ENCODE results near the gene ATF5. TPM values are rescaled to one million over a fixed set of nuclear protein-coding genes. Genes with fewer than 3 reads are reported as not detected.

Gene ATF5
- polyA plus RNA-seq, 3 donors: 5.8 to 22.1 (median 6.0) TPM

DNA sequence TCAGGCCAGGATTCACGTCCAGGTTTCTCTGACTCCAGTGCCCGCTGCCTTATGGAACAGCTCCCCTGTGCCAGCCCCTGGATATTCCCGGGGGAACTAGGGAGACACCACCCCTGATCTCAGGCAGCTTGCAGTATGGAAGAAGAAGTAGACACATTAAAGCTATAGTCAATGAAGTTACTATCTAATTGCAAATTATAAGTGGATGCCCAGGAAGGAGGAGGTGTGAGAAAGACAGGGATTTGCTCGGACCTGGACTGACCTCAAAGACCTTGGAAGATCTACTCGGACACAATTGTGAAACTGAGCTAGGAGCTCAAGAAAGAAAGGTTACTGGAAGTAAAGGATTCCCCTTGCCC is 21.6 kb downstream of the ATF5 start:
- no peaks in the 10 kb centered on the region for H3K36me3 ChIP-seq (replicated peaks in 1 of 2; ENCODE audit: control insufficient read depth in 1 of 2, insufficient read depth in 2 of 2, low read length in 2 of 2)
- intact Hi-C loops (cut with micrococcal nuclease): no loop called here
- no peak overlapping the region for H3K4me2 ChIP-seq (replicated peaks; ENCODE audit: extremely low read depth, low read length, poor library complexity, severe bottlenecking)
- Mint-ChIP-seq H3K9me3 (peaks cover 0 to 7% (median 0%) of the 10 kb centered on the region in 7 donors), H3K36me3 (no peaks in the 10 kb centered on the region), H3K27ac (peak overlapping the region in 1 of 7 donors; percentile 8), H3K4me1 (peaks cover 54% of the 10 kb centered on the region), H3K4me3 (peak overlapping the region in 1 of 2 donors; percentile 41), H3K27me3 (ENCODE audit: low read depth in 3 of 3) (peaks cover 7 to 21% (median 11%) of the 10 kb centered on the region in 3 donors)
- H3K27ac ChIP-seq (ENCODE audit: low read depth in 1 of 2, low read length in 2 of 2): no peak overlapping the region
- H3K4me1 ChIP-seq (ENCODE audit: control insufficient read depth in 1 of 2, insufficient read depth in 2 of 2, low read length in 2 of 2): peaks cover 47 to 50% of the 10 kb centered on the region in 2 donors
- no peaks in the 10 kb centered on the region for H3K79me2 ChIP-seq (ENCODE audit: insufficient read depth, low read length)
- DNase-seq: no peak
- no peak overlapping the region for H2AFZ ChIP-seq (ENCODE audit: insufficient read depth, low read depth, low read length, poor library complexity, severe bottlenecking)
- H3K4me3 ChIP-seq (replicated peaks in 1 of 3; ENCODE audit: low read depth in 2 of 3, low read length in 3 of 3): no peak overlapping the region
- no peaks in the 10 kb centered on the region for H3K9me3 ChIP-seq (replicated peaks in 1 of 2; ENCODE audit: control insufficient read depth in 1 of 2, insufficient read depth in 1 of 2, low read length in 2 of 2)
- WGBS (ENCODE audit: insufficient coverage): 94% methylated on average over 2 of the region's 5 CpGs
- no peak overlapping the region for H3K9ac ChIP-seq (ENCODE audit: insufficient read depth, low read length, poor library complexity, severe bottlenecking)
- no peaks in the 10 kb centered on the region for H3K27me3 ChIP-seq (ENCODE audit: control insufficient read depth in 2 of 2, insufficient read depth in 2 of 2, low read length in 2 of 2)
- H4K20me1 ChIP-seq (ENCODE audit: insufficient read depth, low read length): no peaks in the 10 kb centered on the region
- TF ChIP-seq, protein P1, sequence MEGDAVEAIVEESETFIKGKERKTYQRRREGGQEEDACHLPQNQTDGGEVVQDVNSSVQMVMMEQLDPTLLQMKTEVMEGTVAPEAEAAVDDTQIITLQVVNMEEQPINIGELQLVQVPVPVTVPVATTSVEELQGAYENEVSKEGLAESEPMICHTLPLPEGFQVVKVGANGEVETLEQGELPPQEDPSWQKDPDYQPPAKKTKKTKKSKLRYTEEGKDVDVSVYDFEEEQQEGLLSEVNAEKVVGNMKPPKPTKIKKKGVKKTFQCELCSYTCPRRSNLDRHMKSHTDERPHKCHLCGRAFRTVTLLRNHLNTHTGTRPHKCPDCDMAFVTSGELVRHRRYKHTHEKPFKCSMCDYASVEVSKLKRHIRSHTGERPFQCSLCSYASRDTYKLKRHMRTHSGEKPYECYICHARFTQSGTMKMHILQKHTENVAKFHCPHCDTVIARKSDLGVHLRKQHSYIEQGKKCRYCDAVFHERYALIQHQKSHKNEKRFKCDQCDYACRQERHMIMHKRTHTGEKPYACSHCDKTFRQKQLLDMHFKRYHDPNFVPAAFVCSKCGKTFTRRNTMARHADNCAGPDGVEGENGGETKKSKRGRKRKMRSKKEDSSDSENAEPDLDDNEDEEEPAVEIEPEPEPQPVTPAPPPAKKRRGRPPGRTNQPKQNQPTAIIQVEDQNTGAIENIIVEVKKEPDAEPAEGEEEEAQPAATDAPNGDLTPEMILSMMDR (IDR thresholded peaks at IDR 0.05): no peak

DNA sequence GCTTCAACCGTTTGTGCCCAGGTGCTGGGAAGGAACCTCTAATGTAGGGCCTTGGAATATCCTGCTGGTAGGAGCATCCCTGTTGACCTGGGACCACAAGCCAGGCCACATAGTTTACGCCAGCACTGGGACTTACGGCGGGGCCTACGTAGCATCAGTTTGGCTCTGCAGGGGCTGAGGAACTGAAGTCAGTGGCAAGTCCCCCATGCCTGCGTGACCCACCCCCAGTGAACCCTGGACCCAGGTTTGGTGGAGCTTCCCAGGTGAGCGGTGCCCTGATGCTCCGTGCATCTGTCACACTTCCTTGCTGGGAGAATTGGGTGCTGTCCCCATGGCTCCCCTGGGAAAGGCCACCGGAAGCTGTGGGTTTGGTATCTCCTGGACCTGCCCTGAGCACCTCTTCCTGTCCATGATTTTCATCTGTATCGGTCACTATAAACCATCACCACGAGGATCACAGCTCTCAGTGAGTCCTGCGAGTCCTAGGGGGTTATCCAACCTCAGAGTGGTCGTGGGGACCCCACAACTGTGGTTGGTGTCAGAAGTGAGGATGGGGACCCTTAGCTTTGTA is 22.0 kb downstream of the ATF5 start:
- no peaks in the 10 kb centered on the region for H3K27me3 ChIP-seq (ENCODE audit: control insufficient read depth in 2 of 2, insufficient read depth in 2 of 2, low read length in 2 of 2)
- intact Hi-C loops (cut with micrococcal nuclease): no loop called here
- Mint-ChIP-seq H3K27me3 (ENCODE audit: low read depth in 3 of 3) (peaks cover 7 to 21% (median 11%) of the 10 kb centered on the region in 3 donors), H3K4me1 (peaks cover 55% of the 10 kb centered on the region), H3K27ac (no peak overlapping the region), H3K36me3 (no peaks in the 10 kb centered on the region), H3K9me3 (peaks cover 0 to 3% (median 0%) of the 10 kb centered on the region in 7 donors), H3K4me3 (no peak overlapping the region)
- H3K4me3 ChIP-seq (replicated peaks in 1 of 3; ENCODE audit: low read depth in 2 of 3, low read length in 3 of 3): no peak overlapping the region
- no peak overlapping the region for H3K27ac ChIP-seq (ENCODE audit: low read depth in 1 of 2, low read length in 2 of 2)
- TF ChIP-seq, protein P1 (IDR thresholded peaks at IDR 0.05): no peak
- H3K9ac ChIP-seq (ENCODE audit: insufficient read depth, low read length, poor library complexity, severe bottlenecking): no peak overlapping the region
- no peak overlapping the region for H2AFZ ChIP-seq (ENCODE audit: insufficient read depth, low read depth, low read length, poor library complexity, severe bottlenecking)
- H3K36me3 ChIP-seq (replicated peaks in 1 of 2; ENCODE audit: control insufficient read depth in 1 of 2, insufficient read depth in 2 of 2, low read length in 2 of 2): no peaks in the 10 kb centered on the region
- peaks cover 49 to 52% of the 10 kb centered on the region in 2 donors for H3K4me1 ChIP-seq (ENCODE audit: control insufficient read depth in 1 of 2, insufficient read depth in 2 of 2, low read length in 2 of 2)
- H3K79me2 ChIP-seq (ENCODE audit: insufficient read depth, low read length): no peaks in the 10 kb centered on the region
- 93% methylated on average over 12 of the region's 13 CpGs for WGBS (ENCODE audit: insufficient coverage)
- no peaks in the 10 kb centered on the region for H3K9me3 ChIP-seq (replicated peaks in 1 of 2; ENCODE audit: control insufficient read depth in 1 of 2, insufficient read depth in 1 of 2, low read length in 2 of 2)
- no peaks in the 10 kb centered on the region for H4K20me1 ChIP-seq (ENCODE audit: insufficient read depth, low read length)
- H3K4me2 ChIP-seq (replicated peaks; ENCODE audit: extremely low read depth, low read length, poor library complexity, severe bottlenecking): no peak overlapping the region
- no peak for DNase-seq

All from CD14-positive monocyte (primary cell).